ENCODE results near the gene COL9A1.

Gene COL9A1

DNA sequence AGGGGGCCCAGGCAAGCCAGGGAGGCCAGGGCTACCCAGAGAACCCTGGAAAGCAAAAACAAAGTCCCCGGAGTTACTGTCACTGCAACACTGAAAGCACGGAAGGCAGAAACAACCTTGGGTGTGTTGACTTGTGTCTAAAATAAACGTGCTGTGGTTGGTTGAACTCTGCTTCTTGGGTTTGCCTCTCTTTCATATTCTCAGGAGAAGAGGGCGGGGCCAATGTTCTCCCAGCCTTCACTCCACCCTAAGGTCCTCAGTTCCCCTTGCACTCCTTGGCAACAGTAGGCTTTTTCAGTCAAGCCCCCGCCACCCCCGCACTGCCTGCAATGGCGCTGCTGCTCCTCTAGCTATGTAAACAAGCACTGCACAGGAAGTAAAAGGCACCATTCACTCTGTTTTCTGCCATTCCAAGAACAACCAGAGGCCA is 60.9 kb downstream of the COL9A1 start:
- Histone ChIP-seq H3K27me3 (replicated peaks; ENCODE audit: control insufficient read depth, insufficient read depth, low read length) (no peaks in the 10 kb centered on the region), H3K36me3 (ENCODE audit: control insufficient read depth, insufficient read depth, low read length) (no peaks in the 10 kb centered on the region), H3K4me3 (replicated peaks; ENCODE audit: low read depth, low read length) (no peak overlapping the region)
- no peak for DNase-seq (ENCODE audit: extremely low read depth, insufficient read length)
- TF ChIP-seq, protein P1, sequence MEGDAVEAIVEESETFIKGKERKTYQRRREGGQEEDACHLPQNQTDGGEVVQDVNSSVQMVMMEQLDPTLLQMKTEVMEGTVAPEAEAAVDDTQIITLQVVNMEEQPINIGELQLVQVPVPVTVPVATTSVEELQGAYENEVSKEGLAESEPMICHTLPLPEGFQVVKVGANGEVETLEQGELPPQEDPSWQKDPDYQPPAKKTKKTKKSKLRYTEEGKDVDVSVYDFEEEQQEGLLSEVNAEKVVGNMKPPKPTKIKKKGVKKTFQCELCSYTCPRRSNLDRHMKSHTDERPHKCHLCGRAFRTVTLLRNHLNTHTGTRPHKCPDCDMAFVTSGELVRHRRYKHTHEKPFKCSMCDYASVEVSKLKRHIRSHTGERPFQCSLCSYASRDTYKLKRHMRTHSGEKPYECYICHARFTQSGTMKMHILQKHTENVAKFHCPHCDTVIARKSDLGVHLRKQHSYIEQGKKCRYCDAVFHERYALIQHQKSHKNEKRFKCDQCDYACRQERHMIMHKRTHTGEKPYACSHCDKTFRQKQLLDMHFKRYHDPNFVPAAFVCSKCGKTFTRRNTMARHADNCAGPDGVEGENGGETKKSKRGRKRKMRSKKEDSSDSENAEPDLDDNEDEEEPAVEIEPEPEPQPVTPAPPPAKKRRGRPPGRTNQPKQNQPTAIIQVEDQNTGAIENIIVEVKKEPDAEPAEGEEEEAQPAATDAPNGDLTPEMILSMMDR (IDR thresholded peaks at IDR 0.05; ENCODE audit: insufficient read depth, low read length, poor library complexity, severe bottlenecking), result no peak

DNA sequence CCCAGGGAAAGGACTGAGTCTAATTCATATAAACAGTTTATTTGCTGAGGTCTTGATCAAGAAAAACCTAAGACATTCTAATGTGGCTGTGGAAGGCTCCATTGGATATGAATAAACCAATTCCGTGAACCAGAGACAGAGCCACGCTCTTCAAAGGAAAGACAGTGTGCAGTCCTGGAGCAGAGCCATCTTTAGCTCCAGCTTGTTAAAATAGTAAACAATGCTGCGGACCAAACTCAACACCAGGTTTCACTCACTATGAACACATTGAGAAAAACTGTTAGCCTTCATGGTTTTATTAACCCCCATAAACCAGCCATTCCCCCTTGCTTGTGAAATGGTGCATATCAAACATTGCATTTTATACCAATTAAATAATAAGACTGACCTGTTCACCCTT is 61.9 kb downstream of the COL9A1 start:
- DNase-seq (ENCODE audit: extremely low read depth, insufficient read length), result no peak
- Histone ChIP-seq H3K36me3 (ENCODE audit: control insufficient read depth, insufficient read depth, low read length) (no peaks in the 10 kb centered on the region), H3K27me3 (replicated peaks; ENCODE audit: control insufficient read depth, insufficient read depth, low read length) (no peaks in the 10 kb centered on the region), H3K4me3 (replicated peaks; ENCODE audit: low read depth, low read length) (no peak overlapping the region)
- TF ChIP-seq, protein P1 (IDR thresholded peaks at IDR 0.05; ENCODE audit: insufficient read depth, low read length, poor library complexity, severe bottlenecking), result no peak

DNA sequence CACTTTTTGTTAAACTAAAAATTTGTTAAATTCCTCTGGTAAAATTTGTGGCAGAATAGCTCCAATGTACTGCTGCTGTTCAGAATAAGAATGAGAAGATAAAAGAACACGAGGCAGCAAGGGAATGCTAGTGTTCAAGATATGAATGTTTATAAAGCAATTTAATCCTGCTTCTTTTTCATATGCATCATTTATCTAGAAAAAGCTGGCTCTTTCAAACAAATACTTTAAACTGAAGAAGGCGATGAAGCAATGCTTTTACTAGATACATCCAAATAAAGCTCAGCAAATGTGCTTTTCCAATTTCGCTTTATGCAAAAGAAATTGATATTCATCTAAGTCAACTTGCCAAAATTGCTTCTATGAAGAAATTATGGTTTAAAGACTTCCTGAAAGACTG is 66.5 kb downstream of the COL9A1 start:
- TF ChIP-seq, protein P1 (IDR thresholded peaks at IDR 0.05; ENCODE audit: insufficient read depth, low read length, poor library complexity, severe bottlenecking), result no peak
- Histone ChIP-seq H3K27me3 (replicated peaks; ENCODE audit: control insufficient read depth, insufficient read depth, low read length) (no peaks in the 10 kb centered on the region), H3K36me3 (ENCODE audit: control insufficient read depth, insufficient read depth, low read length) (no peaks in the 10 kb centered on the region), H3K4me3 (replicated peaks; ENCODE audit: low read depth, low read length) (no peak overlapping the region)
- no peak for DNase-seq (ENCODE audit: extremely low read depth, insufficient read length)

DNA sequence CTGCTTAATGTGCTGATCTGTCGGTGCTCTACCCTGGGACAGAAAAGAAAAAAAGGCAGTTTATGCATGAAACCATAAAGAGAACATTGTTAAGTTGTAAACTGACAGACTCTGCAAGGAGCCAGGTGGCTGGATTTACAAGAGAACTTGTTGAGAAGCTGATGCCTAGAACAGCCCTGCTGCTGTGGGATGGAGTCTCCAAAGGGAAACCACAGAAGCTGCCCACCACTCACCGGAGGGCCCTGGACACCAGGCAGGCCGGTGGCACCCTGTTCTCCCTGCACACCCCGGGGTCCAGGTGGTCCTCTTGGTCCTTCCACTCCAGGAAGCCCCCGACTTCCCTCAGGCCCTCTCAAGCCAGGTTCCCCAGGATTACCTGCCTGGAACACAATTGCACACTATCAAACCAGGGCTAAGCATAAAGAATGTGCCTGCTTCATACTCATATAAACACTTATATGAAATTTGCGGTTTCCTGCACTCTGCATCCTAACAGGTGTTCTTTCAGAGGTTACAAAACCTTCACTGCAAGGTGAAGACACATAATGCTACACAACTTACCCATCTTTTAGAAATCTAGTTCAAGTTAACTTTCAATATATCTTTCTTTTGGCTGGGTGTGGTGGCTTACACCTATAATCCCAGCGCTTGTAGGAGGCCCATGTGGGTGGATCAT is 68.2 kb downstream of the COL9A1 start:
- Histone ChIP-seq H3K27me3 (replicated peaks; ENCODE audit: control insufficient read depth, insufficient read depth, low read length) (no peaks in the 10 kb centered on the region), H3K4me3 (replicated peaks; ENCODE audit: low read depth, low read length) (no peak overlapping the region)
- TF ChIP-seq, protein P1 (IDR thresholded peaks at IDR 0.05; ENCODE audit: insufficient read depth, low read length, poor library complexity, severe bottlenecking), result no peak

DNA sequence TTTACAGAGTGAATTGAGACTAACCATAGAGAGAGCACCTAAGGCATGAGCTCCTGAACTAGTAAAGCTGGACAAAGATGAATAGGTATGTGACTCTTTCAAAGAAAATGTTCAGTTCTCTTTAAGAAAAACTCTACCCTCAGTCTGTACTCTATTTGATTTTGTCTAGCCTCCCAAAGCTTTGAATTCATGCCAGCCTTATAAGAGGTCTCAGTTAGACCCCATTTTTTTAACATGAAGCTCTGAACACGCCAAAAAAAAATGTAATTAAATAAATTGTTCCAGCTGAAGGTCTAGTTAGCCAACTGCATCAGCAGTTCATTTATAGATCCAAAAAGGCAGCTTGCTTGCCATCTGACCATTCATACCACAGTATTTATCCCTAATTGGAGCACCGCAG is 71.6 kb downstream of the COL9A1 start:
- H3K4me3 ChIP-seq (replicated peaks; ENCODE audit: low read depth, low read length), result no peak overlapping the region
- H3K36me3 ChIP-seq (ENCODE audit: control insufficient read depth, insufficient read depth, low read length), result no peaks in the 10 kb centered on the region
- H3K27me3 ChIP-seq (replicated peaks; ENCODE audit: control insufficient read depth, insufficient read depth, low read length), result no peaks in the 10 kb centered on the region; the same call in 1 of the 2 replicates
- DNase-seq (ENCODE audit: extremely low read depth, insufficient read length), result no peak
- TF ChIP-seq, protein P1 (IDR thresholded peaks at IDR 0.05; ENCODE audit: insufficient read depth, low read length, poor library complexity, severe bottlenecking), result no peak

More for the DNA sequence above, 68.2 kb downstream of the COL9A1 start:
- H3K36me3 ChIP-seq (ENCODE audit: control insufficient read depth, insufficient read depth, low read length), result no peaks in the 10 kb centered on the region
- DNase-seq (ENCODE audit: extremely low read depth, insufficient read length), result no peak

Data from GM06990 (cell line).